Measurements from ENCODE around the gene CACNG7. TPM values are rescaled to one million over a fixed set of nuclear protein-coding genes. Genes with fewer than 3 reads are reported as not detected.

Gene CACNG7
- polyA plus RNA-seq, 3 donors: not detected

GRCh38 chr19:53985863-53986262 is 76.8 kb downstream of the CACNG7 start:
- no peak for TF ChIP-seq CTCF (IDR thresholded peaks at IDR 0.05)
- WGBS (ENCODE audit: insufficient coverage): 84% methylated on average over 5 of the region's 6 CpGs
- intact Hi-C loops (cut with micrococcal nuclease): no loop called here
- Mint-ChIP-seq H3K4me1 (peaks cover 7% of the 10 kb centered on the region), H3K4me3 (no peak overlapping the region), H3K27ac (no peak overlapping the region), H3K27me3 (ENCODE audit: low read depth in 3 of 3) (peaks cover 24 to 32% (median 25%) of the 10 kb centered on the region in 3 donors), H3K36me3 (peaks cover 8% of the 10 kb centered on the region in 2 donors), H3K9me3 (peaks cover 2 to 7% (median 4%) of the 10 kb centered on the region in 7 donors)
- Histone ChIP-seq H3K36me3 (replicated peaks in 1 of 2; ENCODE audit: control insufficient read depth in 1 of 2, insufficient read depth in 2 of 2, low read length in 2 of 2) (no peaks in the 10 kb centered on the region), H3K79me2 (ENCODE audit: insufficient read depth, low read length) (no peaks in the 10 kb centered on the region), H3K9ac (ENCODE audit: insufficient read depth, low read length, poor library complexity, severe bottlenecking) (no peak overlapping the region), H3K9me3 (replicated peaks in 1 of 2; ENCODE audit: control insufficient read depth in 1 of 2, insufficient read depth in 1 of 2, low read length in 2 of 2) (peaks cover 7 to 13% of the 10 kb centered on the region in 2 donors), H3K4me1 (ENCODE audit: control insufficient read depth in 1 of 2, insufficient read depth in 2 of 2, low read length in 2 of 2) (peaks cover 2 to 9% of the 10 kb centered on the region in 2 donors), H3K4me3 (replicated peaks in 1 of 3; ENCODE audit: low read depth in 2 of 3, low read length in 3 of 3) (no peak overlapping the region), H2AFZ (ENCODE audit: insufficient read depth, low read depth, low read length, poor library complexity, severe bottlenecking) (no peak overlapping the region), H3K27me3 (ENCODE audit: control insufficient read depth in 2 of 2, insufficient read depth in 2 of 2, low read length in 2 of 2) (peaks cover 13 to 60% of the 10 kb centered on the region in 2 donors), H3K4me2 (replicated peaks; ENCODE audit: extremely low read depth, low read length, poor library complexity, severe bottlenecking) (no peak overlapping the region), H4K20me1 (ENCODE audit: insufficient read depth, low read length) (no peaks in the 10 kb centered on the region), H3K27ac (ENCODE audit: low read depth in 1 of 2, low read length in 2 of 2) (no peak overlapping the region)
- no peak for DNase-seq

GRCh38 chr19:53988981-53989380 is 79.9 kb downstream of the CACNG7 start:
- no peak overlapping the region for H2AFZ ChIP-seq (ENCODE audit: insufficient read depth, low read depth, low read length, poor library complexity, severe bottlenecking)
- TF ChIP-seq CTCF (IDR thresholded peaks at IDR 0.05): no peak
- peak overlapping the region in 1 of 7 donors; percentile 2 for H3K27ac Mint-ChIP-seq

More at GRCh38 chr19:53988981-53989380, 79.9 kb downstream of the CACNG7 start:
- peaks cover 5% of the 10 kb centered on the region for H3K4me1 Mint-ChIP-seq
- Histone ChIP-seq H3K4me3 (replicated peaks in 1 of 3; ENCODE audit: low read depth in 2 of 3, low read length in 3 of 3) (no peak overlapping the region), H3K27ac (ENCODE audit: low read depth in 1 of 2, low read length in 2 of 2) (no peak overlapping the region), H3K36me3 (replicated peaks in 1 of 2; ENCODE audit: control insufficient read depth in 1 of 2, insufficient read depth in 2 of 2, low read length in 2 of 2) (no peaks in the 10 kb centered on the region), H3K9me3 (replicated peaks in 1 of 2; ENCODE audit: control insufficient read depth in 1 of 2, insufficient read depth in 1 of 2, low read length in 2 of 2) (peaks cover 0 to 7% of the 10 kb centered on the region in 2 donors), H3K27me3 (ENCODE audit: control insufficient read depth in 2 of 2, insufficient read depth in 2 of 2, low read length in 2 of 2) (peaks cover 21 to 65% of the 10 kb centered on the region in 2 donors), H3K4me2 (replicated peaks; ENCODE audit: extremely low read depth, low read length, poor library complexity, severe bottlenecking) (no peak overlapping the region), H4K20me1 (ENCODE audit: insufficient read depth, low read length) (no peaks in the 10 kb centered on the region), H3K9ac (ENCODE audit: insufficient read depth, low read length, poor library complexity, severe bottlenecking) (no peak overlapping the region), H3K79me2 (ENCODE audit: insufficient read depth, low read length) (no peaks in the 10 kb centered on the region), H3K4me1 (ENCODE audit: control insufficient read depth in 1 of 2, insufficient read depth in 2 of 2, low read length in 2 of 2) (peaks cover 5 to 8% of the 10 kb centered on the region in 2 donors)
- WGBS (ENCODE audit: insufficient coverage): 95% methylated on average over 6 of the region's 6 CpGs
- intact Hi-C loops (cut with micrococcal nuclease): no loop called here
- peaks cover 0 to 12% (median 8%) of the 10 kb centered on the region in 7 donors for H3K9me3 Mint-ChIP-seq
- H3K27me3 Mint-ChIP-seq (ENCODE audit: low read depth in 3 of 3): peaks cover 38 to 47% (median 39%) of the 10 kb centered on the region in 3 donors
- H3K4me3 Mint-ChIP-seq: peak overlapping the region in 1 of 2 donors; percentile 36
- H3K36me3 Mint-ChIP-seq: peaks cover 5 to 7% of the 10 kb centered on the region in 2 donors
- no peak for DNase-seq

All from CD14-positive monocyte (primary cell).